ENCODE measurements around the gene NFATC2.
A peak's percentile ranks its signal among the peaks of the same experiment; 100 is the strongest.
"Not testable (repeated sequence)": the region's sequence is repeated elsewhere in the genome, so short reads cannot be mapped to it uniquely, and the experiment has no call there.

Gene NFATC2

GRCh38 chr20:51358032-51358724 lies 184.3 kb downstream of the NFATC2 start:
- no peak for DNase-seq (ENCODE audit: low spot score)

GRCh38 chr20:51357543-51357942 lies 185.0 kb downstream of the NFATC2 start:
- DNase-seq (ENCODE audit: low spot score) = no peak

GRCh38 chr20:51356871-51357270 lies 185.6 kb downstream of the NFATC2 start:
- DNase-seq (ENCODE audit: low spot score) = no peak

GRCh38 chr20:51354769-51355319 lies 187.7 kb downstream of the NFATC2 start:
- DNase-seq (ENCODE audit: low spot score) = no peak

GRCh38 chr20:51354191-51354768 lies 188.2 kb downstream of the NFATC2 start:
- no peak for DNase-seq (ENCODE audit: low spot score)

GRCh38 chr20:51353491-51353890 lies 189.0 kb downstream of the NFATC2 start:
- no peak for DNase-seq (ENCODE audit: low spot score)

- no peak for DNase-seq (ENCODE audit: low spot score)
These were observed 189.7 kb downstream of the NFATC2 start for GRCh38 chr20:51352791-51353190.

GRCh38 chr20:51350941-51351631 lies 191.4 kb downstream of the NFATC2 start:
- no peak for DNase-seq (ENCODE audit: low spot score)

- no peak for DNase-seq (ENCODE audit: low spot score)
These were observed 193.6 kb downstream of the NFATC2 start for GRCh38 chr20:51348876-51349275.

GRCh38 chr20:51347831-51348230 lies 194.7 kb downstream of the NFATC2 start:
- no peak for DNase-seq (ENCODE audit: low spot score)

- peak; percentile 23 for DNase-seq (ENCODE audit: low spot score)
These were observed 195.6 kb downstream of the NFATC2 start for GRCh38 chr20:51346686-51347485.

- DNase-seq (ENCODE audit: low spot score) = no peak
These were observed 196.9 kb downstream of the NFATC2 start for GRCh38 chr20:51345601-51346101.

GRCh38 chr20:51343802-51344201 lies 198.7 kb downstream of the NFATC2 start:
- DNase-seq (ENCODE audit: low spot score) = not testable (repeated sequence)

GRCh38 chr20:51342510-51343236 lies 199.8 kb downstream of the NFATC2 start:
- DNase-seq (ENCODE audit: low spot score) = no peak

- no peak for DNase-seq (ENCODE audit: low spot score)
These were observed 200.9 kb downstream of the NFATC2 start for GRCh38 chr20:51341581-51341980.

GRCh38 chr20:51340451-51340840 lies 202.1 kb downstream of the NFATC2 start:
- DNase-seq (ENCODE audit: low spot score) = no peak

GRCh38 chr20:51339721-51340450 lies 202.6 kb downstream of the NFATC2 start:
- no peak for DNase-seq (ENCODE audit: low spot score)

- no peak for DNase-seq (ENCODE audit: low spot score)
These were observed 203.7 kb downstream of the NFATC2 start for GRCh38 chr20:51338692-51339440.

- DNase-seq (ENCODE audit: low spot score) = no peak
These were observed 205.3 kb downstream of the NFATC2 start for GRCh38 chr20:51337126-51337805.
